Testis (tissue), 3 donors: ENCODE measurements around the gene PPARG. TPM values are rescaled to one million over a fixed set of nuclear protein-coding genes. Genes with fewer than 3 reads are reported as not detected.

ENCODE experiments used
- DNase-seq: peaks from one replicate; pipeline ENCODE4 v3.0.0-alpha.2; 2019
- H3K27ac ChIP-seq, 2 donors: fragments of 200-600 bp; sonication (generic); one replicate each; pipeline ENCODE4 v1.5.1; 2019
- H3K27me3 ChIP-seq: fragments of 200-600 bp; sonication (generic); one replicate; pipeline ENCODE4 v1.5.1; 2019
- H3K36me3 ChIP-seq: fragments of 200-600 bp; sonication (generic); one replicate; pipeline ENCODE4 v1.5.1; 2017; ENCODE audit warnings: low read depth; ENCODE audit errors: missing control alignments
- H3K4me1 ChIP-seq: fragments of 200-600 bp; sonication (generic); one replicate; pipeline ENCODE4 v1.5.1; 2019
- H3K4me3 ChIP-seq, 2 donors: fragments of 200-600 bp; sonication (generic); one replicate each; pipeline ENCODE4 v1.5.1; 2017 to 2019
- H3K9me3 ChIP-seq: fragments of 200-600 bp; sonication (generic); one replicate; pipeline ENCODE4 v1.5.1; 2017
- POLR2A ChIP-seq: fragments of 450-650 bp; IDR thresholded peaks from one replicate; pipeline ENCODE4 v1.6.1; 2017; ENCODE audit warnings: antibody characterized with exemption, mild to moderate bottlenecking, moderate library complexity
- WGBS, 2 donors: methylation state at CpG; one replicate each; pipeline ENCODE4 v1.1.5; 2018; 5-methylcytosine and 5-hydroxymethylcytosine counted together
- intact Hi-C: fragments of 100-400 bp; cut with DNase I; formaldehyde crosslinking; loops from one replicate; pipeline ENCODE4 v1.15.1; 2023; ENCODE audit warnings: low total_unique reads
- polyA plus RNA-seq: library from polyadenylated mRNA; stranded (reverse); fragments of 350-450 nt; fragmentation: Illumina TruSeq; extraction: RNeasy Lipid Tissue Mini Kit (QIAGEN cat#74804); gene quantifications from one replicate; pipeline ENCODE4 v1.2.3, GENCODE V29; 2014; ENCODE audit warnings: low read depth, low replicate concordance; ENCODE audit not compliant: insufficient read depth
- total RNA-seq, 2 donors: library from RNA; depleted of rRNA; stranded (reverse); fragments of >200 nt; gene quantifications; one replicate each; pipeline ENCODE4 v1.2.3, GENCODE V29; 2016
- TF ChIP-seq, protein P1 (sequence below), 3 experiments: fragments of 450-650 bp in 2 of 3; fragments of 200-600 bp in 1 of 3; sonication (generic) in 1 of 3; IDR thresholded peaks; one replicate each; pipeline ENCODE4 v1.5.1; 2016 to 2019; ENCODE audit warnings: antibody characterized with exemption in 3 of 3, mild to moderate bottlenecking in 2 of 3, moderate library complexity in 1 of 3

PPARG gene
- total and polyA plus RNA-seq, 3 donors from 2014 or later, result 12.1 to 18.7 (median 17.6) TPM

DNA sequence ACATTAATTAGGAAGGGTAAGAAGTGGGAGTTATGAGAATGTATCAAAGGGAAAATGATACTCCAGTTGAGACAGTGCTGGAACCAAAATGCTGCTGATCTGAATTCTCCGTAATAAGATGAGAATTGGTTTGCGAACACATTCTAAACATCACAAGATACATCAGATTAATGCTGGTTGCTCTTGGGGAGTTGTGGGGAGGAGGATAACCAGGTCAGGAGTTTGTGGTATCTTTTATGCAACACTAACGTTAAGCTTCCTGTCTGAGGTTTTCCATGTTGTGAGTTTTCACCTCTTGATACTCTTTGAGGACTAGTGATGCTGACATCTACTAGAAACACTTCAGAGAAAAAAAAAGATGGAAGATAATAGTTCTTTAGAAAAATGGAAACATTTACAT is 47.2 kb downstream of the PPARG start:
- no peaks in the 10 kb centered on the region for H3K9me3 ChIP-seq
- no peaks in the 10 kb centered on the region for H3K4me1 ChIP-seq
- no peak overlapping the region for H3K27ac ChIP-seq
- no peak for DNase-seq
- intact Hi-C loops, result no loop called here
- TF ChIP-seq, protein P1, sequence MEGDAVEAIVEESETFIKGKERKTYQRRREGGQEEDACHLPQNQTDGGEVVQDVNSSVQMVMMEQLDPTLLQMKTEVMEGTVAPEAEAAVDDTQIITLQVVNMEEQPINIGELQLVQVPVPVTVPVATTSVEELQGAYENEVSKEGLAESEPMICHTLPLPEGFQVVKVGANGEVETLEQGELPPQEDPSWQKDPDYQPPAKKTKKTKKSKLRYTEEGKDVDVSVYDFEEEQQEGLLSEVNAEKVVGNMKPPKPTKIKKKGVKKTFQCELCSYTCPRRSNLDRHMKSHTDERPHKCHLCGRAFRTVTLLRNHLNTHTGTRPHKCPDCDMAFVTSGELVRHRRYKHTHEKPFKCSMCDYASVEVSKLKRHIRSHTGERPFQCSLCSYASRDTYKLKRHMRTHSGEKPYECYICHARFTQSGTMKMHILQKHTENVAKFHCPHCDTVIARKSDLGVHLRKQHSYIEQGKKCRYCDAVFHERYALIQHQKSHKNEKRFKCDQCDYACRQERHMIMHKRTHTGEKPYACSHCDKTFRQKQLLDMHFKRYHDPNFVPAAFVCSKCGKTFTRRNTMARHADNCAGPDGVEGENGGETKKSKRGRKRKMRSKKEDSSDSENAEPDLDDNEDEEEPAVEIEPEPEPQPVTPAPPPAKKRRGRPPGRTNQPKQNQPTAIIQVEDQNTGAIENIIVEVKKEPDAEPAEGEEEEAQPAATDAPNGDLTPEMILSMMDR (IDR thresholded peaks at IDR 0.05), result no peak
- no peak for TF ChIP-seq POLR2A
- 64 to 71% methylated on average over 3 of the region's 3 CpGs for WGBS, 2 donors
- H3K4me3 ChIP-seq, result no peak overlapping the region
- H3K36me3 ChIP-seq, result no peaks in the 10 kb centered on the region
- H3K27me3 ChIP-seq, result no peaks in the 10 kb centered on the region

DNA sequence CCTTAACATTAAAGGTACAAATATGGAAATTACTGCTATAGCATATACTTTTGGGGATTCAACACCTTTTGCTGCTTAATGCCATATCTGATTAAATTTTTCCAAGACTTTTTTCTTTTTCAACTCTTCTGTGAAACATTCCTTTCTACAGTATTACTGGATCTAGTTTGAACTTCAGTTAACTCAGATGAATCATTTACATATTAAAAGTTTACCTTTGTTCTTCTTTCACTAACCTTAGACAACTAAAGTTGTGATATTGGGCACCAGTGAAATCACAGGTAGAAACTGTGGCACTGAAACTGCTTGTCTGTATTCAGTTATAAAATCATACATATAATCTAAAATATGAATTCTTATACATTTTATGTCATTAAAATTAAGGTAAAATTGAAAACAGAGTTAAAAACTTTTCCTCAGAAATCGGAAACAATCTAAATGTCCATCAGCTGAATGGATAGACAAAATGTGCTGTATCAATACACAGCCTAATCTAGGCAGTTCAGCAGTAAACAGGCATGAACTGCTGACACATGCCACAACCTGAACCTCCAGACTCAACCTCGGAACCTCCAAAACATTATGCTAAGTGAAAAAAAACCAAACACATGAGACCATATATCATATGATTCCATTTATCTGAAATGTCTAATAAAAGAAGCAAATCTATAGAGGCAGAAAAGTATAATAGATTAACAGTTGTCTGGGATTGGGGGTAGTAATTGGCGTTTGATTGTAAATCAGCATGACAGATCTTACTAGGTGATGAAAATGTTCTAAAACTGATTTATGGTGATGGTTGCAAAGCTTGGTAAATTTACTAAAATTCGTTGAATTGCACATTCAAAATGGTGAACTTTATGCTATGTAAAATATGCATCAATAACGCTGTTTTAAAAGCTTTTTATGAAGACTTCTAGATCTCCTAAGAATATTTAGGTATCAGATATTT is 50.0 kb downstream of the PPARG start:
- intact Hi-C loops, result no loop called here
- no peaks in the 10 kb centered on the region for H3K4me1 ChIP-seq
- no peaks in the 10 kb centered on the region for H3K27me3 ChIP-seq
- H3K27ac ChIP-seq, result no peak overlapping the region
- no peak for DNase-seq
- 76 to 77% methylated on average over 5 of the region's 5 CpGs for WGBS, 2 donors
- TF ChIP-seq, protein P1 (IDR thresholded peaks at IDR 0.05), result no peak
- no peak for TF ChIP-seq POLR2A
- H3K36me3 ChIP-seq, result no peaks in the 10 kb centered on the region
- no peak overlapping the region for H3K4me3 ChIP-seq
- H3K9me3 ChIP-seq, result no peaks in the 10 kb centered on the region

DNA sequence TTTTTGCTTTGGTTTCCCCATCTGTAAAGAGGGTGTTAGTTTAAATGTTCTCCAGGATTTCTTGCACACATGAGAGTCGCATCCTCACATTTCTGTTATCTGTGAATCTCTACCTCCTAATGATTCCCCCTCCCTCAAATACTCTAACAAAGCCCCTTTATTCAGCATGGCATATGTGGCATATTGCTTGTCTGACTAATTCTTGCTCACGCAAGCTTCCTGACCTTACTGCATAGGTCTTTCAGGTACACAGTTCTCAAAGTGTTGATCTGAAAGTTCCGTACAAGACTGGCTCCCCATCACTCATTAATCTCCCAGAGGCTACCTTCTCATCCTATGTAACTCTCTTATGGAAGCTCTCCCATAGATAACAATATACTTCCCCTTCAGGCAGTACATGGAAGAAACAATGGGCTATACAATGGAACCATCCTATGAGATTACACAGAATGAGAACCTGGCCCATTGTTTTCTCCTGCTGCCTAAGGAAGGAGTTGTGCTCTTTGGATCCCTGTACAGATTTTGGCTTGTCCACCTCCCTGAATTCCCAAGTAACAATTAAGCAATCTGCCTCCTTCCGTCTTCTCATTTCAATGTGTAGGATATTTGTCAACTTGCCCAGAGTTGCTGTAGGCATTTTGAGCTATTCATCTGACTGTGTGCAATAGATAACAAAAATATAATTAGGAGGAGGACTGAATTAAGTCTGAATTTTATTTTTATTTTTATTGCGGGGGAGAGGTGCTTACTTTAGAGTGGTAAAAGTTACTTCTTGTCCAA is 51.0 kb downstream of the PPARG start:
- no peak for DNase-seq
- Histone ChIP-seq H3K27me3 (no peaks in the 10 kb centered on the region), H3K36me3 (no peaks in the 10 kb centered on the region), H3K4me3 (no peak overlapping the region), H3K27ac (no peak overlapping the region), H3K9me3 (no peaks in the 10 kb centered on the region), H3K4me1 (no peaks in the 10 kb centered on the region)
- intact Hi-C loops, result no loop called here
- 76 to 80% methylated on average over 5 of the region's 5 CpGs for WGBS, 2 donors
- TF ChIP-seq, protein P1 (IDR thresholded peaks at IDR 0.05), result no peak

DNA sequence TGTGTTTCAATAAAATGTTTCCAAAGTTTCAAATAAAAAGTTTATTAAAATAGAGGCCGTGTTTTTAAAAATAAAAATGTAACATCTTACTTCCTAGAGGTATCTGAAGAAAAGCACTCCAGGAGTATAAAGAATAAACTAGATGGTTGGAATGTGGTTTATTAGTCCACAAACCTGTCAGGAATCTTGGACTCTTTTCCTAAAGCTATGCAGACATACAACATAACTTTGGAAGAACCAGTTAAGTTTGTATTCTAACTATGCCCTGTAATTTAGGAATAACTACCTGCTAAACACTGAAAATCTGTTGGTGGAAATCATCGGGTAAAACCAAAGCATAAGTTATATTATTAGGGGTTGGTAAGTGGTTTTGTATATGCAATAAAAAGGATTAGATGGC is 51.6 kb downstream of the PPARG start:
- WGBS, 2 donors, result 58 to 68% methylated on average over 2 of the region's 2 CpGs
- no peak overlapping the region for H3K27ac ChIP-seq
- no peak for DNase-seq
- no peaks in the 10 kb centered on the region for H3K9me3 ChIP-seq
- no peak overlapping the region for H3K4me3 ChIP-seq
- no peaks in the 10 kb centered on the region for H3K4me1 ChIP-seq
- no peaks in the 10 kb centered on the region for H3K27me3 ChIP-seq
- intact Hi-C loops, result no loop called here
- TF ChIP-seq POLR2A, result no peak
- TF ChIP-seq, protein P1 (IDR thresholded peaks at IDR 0.05), result no peak
- H3K36me3 ChIP-seq, result no peaks in the 10 kb centered on the region
